Measurements from ENCODE around the gene ARPC1B.
"Not testable (repeated sequence)": the region's sequence is repeated elsewhere in the genome, so short reads cannot be mapped to it uniquely, and the experiment has no call there.

ARPC1B gene

GRCh38 chr7:99408379-99409191 is 34.1 kb downstream of the ARPC1B start, which contains the start of the genes BUD31 and PDAP1:
Gene BUD31, plus strand, starts transcription at chr7:99408969. Its CDS starts 2,124 bp downstream, at chr7:99411093.
Gene PDAP1, minus strand, starts transcription at chr7:99408597. Its CDS starts 49 bp downstream, at chr7:99408548.
- in situ Hi-C loops (cut with MboI; ENCODE audit: low sequenced_read_pairs): no loop called here

- in situ Hi-C loops (cut with MboI; ENCODE audit: low sequenced_read_pairs): no loop called here
These were observed 34.7 kb downstream of the ARPC1B start for GRCh38 chr7:99409192-99409572.

- in situ Hi-C loops (cut with MboI; ENCODE audit: low sequenced_read_pairs): no loop called here
These were observed 35.3 kb downstream of the ARPC1B start for GRCh38 chr7:99409806-99410205.

- in situ Hi-C loops (cut with MboI; ENCODE audit: low sequenced_read_pairs): no loop called here
These were observed 36.1 kb downstream of the ARPC1B start for GRCh38 chr7:99410635-99411034.

GRCh38 chr7:99415513-99416127 is 41.1 kb downstream of the ARPC1B start:
- in situ Hi-C loops (cut with MboI; ENCODE audit: low sequenced_read_pairs): not testable (repeated sequence)

- in situ Hi-C loops (cut with MboI; ENCODE audit: low sequenced_read_pairs): no loop called here
These were observed 43.7 kb downstream of the ARPC1B start for GRCh38 chr7:99418260-99418659.

GRCh38 chr7:99419323-99420021 is 44.9 kb downstream of the ARPC1B start:
- in situ Hi-C loops (cut with MboI; ENCODE audit: low sequenced_read_pairs): no loop called here

GRCh38 chr7:99420213-99420612 is 45.7 kb downstream of the ARPC1B start:
- in situ Hi-C loops (cut with MboI; ENCODE audit: low sequenced_read_pairs): no loop called here

GRCh38 chr7:99420986-99421385 is 46.5 kb downstream of the ARPC1B start:
- in situ Hi-C loops (cut with MboI; ENCODE audit: low sequenced_read_pairs): no loop called here

- in situ Hi-C loops (cut with MboI; ENCODE audit: low sequenced_read_pairs): no loop called here
These were observed 47.7 kb downstream of the ARPC1B start for GRCh38 chr7:99422186-99422585.

- in situ Hi-C loops (cut with MboI; ENCODE audit: low sequenced_read_pairs): no loop called here
These were observed 48.1 kb downstream of the ARPC1B start for GRCh38 chr7:99422625-99423024.

- in situ Hi-C loops (cut with MboI; ENCODE audit: low sequenced_read_pairs): no loop called here
These were observed 50.6 kb downstream of the ARPC1B start for GRCh38 chr7:99424932-99425730.

GRCh38 chr7:99428972-99429566 is 54.5 kb downstream of the ARPC1B start:
- in situ Hi-C loops (cut with MboI; ENCODE audit: low sequenced_read_pairs): no loop called here

- in situ Hi-C loops (cut with MboI; ENCODE audit: low sequenced_read_pairs): no loop called here
These were observed 55.2 kb downstream of the ARPC1B start for GRCh38 chr7:99429756-99430155.

- in situ Hi-C loops (cut with MboI; ENCODE audit: low sequenced_read_pairs): not testable (repeated sequence)
These were observed 57.4 kb downstream of the ARPC1B start for GRCh38 chr7:99431756-99432540.

- in situ Hi-C loops (cut with MboI; ENCODE audit: low sequenced_read_pairs): no loop called here
These were observed 58.6 kb downstream of the ARPC1B start for GRCh38 chr7:99433158-99433557.

- in situ Hi-C loops (cut with MboI; ENCODE audit: low sequenced_read_pairs): no loop called here
These were observed 63.5 kb downstream of the ARPC1B start for GRCh38 chr7:99437946-99438572.

GRCh38 chr7:99438573-99439480 is 64.3 kb downstream of the ARPC1B start, which contains the start of the genes CPSF4 and PTCD1:
Gene CPSF4, plus strand, starts transcription at chr7:99438943. Its CDS starts 140 bp downstream, at chr7:99439083.
Gene PTCD1, minus strand, starts transcription at chr7:99438798. Its CDS starts 3,556 bp downstream, at chr7:99435242.
- in situ Hi-C loops (cut with MboI; ENCODE audit: low sequenced_read_pairs): no loop called here

All from HL-60/S4 treated with retinoic acid at 250 ng/mL for 4 days and 3 days (cell line).